Measurements from ENCODE around the gene CAND2. TPM values are rescaled to one million over a fixed set of nuclear protein-coding genes. Genes with fewer than 3 reads are reported as not detected.
"Not testable (repeated sequence)": the region's sequence is repeated elsewhere in the genome, so short reads cannot be mapped to it uniquely, and the experiment has no call there.

CAND2 gene
- total and polyA plus RNA-seq, 2 donors, result 10.7 to 10.8 TPM

- no peak overlapping the region for H3K27ac ChIP-seq (ENCODE audit: low read depth)
- 81% methylated on average over 13 of the region's 13 CpGs for WGBS
- no peak overlapping the region for H3K4me3 ChIP-seq (ENCODE audit: low read depth, low read length)
- H3K4me1 ChIP-seq (ENCODE audit: insufficient read depth), result no peaks in the 10 kb centered on the region
- no peak for DNase-seq (ENCODE audit: extremely low spot score)
- peaks cover 2% of the 10 kb centered on the region for H3K36me3 ChIP-seq (ENCODE audit: insufficient read depth)
Measured at GRCh38 chr3:12833222-12834161, 37.0 kb downstream of the CAND2 start.

DNA sequence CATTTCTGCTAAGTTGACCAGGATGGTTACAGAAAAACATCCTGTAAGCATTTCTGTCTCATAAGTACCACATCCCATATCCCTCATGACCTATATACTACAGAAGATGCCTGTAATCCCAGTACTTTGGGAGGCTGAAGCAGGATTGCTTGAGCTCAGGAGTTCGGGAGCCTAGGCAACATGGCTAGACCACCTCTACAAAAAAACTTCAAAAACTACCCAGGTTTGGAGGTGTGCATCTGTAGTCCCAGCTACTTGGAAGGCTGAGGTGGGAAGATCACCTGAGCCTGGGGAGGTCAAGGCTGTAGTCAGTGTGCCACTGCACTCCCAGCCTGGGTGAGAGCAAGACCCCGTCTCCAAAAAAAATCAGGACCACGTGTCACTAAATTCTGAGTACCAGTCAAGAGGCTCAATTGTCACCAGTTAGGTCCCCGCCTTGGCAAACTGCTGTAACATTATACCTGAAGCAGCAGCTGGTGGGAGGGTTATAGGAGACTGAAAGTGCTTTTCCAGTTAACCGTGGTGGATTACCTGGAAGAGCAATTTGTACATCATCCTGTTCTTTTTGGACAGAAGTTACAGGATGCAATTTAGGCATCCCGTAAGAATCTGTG lies 38.7 kb downstream of the CAND2 start:
- Histone ChIP-seq H3K36me3 (ENCODE audit: insufficient read depth) (peaks cover 4% of the 10 kb centered on the region), H3K27ac (ENCODE audit: low read depth) (no peak overlapping the region), H3K4me1 (ENCODE audit: insufficient read depth) (no peaks in the 10 kb centered on the region), H3K4me3 (ENCODE audit: low read depth, low read length) (no peak overlapping the region)
- WGBS, result 82% methylated on average over 6 of the region's 6 CpGs
- no peak for DNase-seq (ENCODE audit: extremely low spot score)

DNA sequence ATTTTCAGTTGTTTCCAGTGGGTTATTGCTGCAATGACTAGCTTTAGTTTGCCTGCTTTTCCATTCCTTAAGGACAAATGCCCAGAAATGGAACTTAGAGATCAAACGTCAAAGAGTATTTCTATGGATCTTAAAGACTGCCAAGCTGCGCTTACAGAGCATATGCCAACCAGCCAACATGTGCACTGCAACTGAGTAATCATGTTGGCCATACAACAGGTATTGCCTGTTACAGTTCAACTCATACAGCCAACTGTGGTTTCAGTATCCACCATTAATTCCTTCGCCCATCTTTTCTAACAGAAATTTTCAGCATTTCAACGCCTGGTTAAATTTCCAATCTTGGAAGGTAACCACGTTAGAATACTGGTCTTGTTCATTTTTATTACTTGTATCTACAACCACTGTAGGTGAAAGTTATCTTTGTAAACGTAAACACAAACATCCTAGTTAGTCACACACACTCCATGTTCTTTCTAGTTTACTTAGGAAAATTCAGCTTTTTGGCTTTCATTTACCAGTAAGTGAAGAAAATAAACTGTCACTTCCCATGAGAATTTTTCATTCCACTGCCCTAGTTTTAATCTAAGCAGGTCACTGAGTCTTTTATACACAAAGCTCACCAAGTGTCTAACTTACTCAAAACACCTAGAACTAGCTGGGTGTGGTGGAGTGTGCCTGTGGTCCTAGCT lies 41.0 kb downstream of the CAND2 start:
- 69% methylated on average over 6 of the region's 6 CpGs for WGBS
- Histone ChIP-seq H3K27ac (ENCODE audit: low read depth) (no peak overlapping the region), H3K36me3 (ENCODE audit: insufficient read depth) (peaks cover 4% of the 10 kb centered on the region), H3K4me3 (ENCODE audit: low read depth, low read length) (no peak overlapping the region), H3K4me1 (ENCODE audit: insufficient read depth) (no peaks in the 10 kb centered on the region)
- DNase-seq (ENCODE audit: extremely low spot score), result no peak

- no peak for DNase-seq (ENCODE audit: extremely low spot score)
- Histone ChIP-seq H3K4me1 (ENCODE audit: insufficient read depth) (no peaks in the 10 kb centered on the region), H3K4me3 (ENCODE audit: low read depth, low read length) (no peak overlapping the region), H3K27ac (ENCODE audit: low read depth) (no peak overlapping the region), H3K36me3 (ENCODE audit: insufficient read depth) (peaks cover 4% of the 10 kb centered on the region)
- 70% methylated on average over 13 of the region's 13 CpGs for WGBS
Measured at GRCh38 chr3:12838179-12838965, 41.9 kb downstream of the CAND2 start.

DNA sequence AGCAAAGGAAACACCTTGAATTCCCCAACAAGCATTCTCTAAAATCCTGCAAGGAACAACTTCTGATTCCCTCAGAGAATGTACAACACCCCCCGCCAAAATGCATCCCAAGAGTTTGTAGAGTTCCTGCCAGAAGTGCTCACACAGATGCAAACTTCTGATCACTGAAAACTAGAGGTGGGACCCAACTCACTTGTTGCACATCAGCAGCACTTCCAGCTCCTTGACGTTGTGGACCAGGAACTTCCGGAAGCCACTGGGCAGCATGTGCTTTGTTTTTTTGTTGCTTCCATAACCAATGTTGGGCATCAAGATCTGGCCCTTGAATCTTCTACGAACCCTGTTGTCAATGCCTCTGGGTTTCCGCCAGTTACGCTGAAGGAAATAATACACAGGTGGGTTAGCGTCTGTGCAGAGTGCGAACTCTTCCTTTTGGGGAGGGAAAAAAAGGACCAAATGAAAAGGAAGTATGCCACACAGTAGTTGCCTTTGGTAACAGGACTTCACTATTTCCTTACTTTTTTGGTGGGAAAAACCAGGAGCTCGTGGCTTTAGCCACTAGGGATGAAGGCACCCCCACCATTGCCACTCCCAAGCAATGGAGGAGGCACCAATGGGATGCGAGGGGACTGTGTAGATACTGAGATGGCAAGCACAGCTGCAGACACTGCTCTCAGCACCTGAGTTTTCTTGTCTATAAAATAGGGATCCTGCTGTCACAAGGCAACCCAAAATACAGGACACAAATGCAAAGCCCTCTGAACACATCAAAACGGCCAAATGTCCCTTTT lies 42.9 kb downstream of the CAND2 start:
- Histone ChIP-seq H3K36me3 (ENCODE audit: insufficient read depth) (peaks cover 4% of the 10 kb centered on the region), H3K4me1 (ENCODE audit: insufficient read depth) (no peaks in the 10 kb centered on the region), H3K4me3 (ENCODE audit: low read depth, low read length) (no peak overlapping the region), H3K27ac (ENCODE audit: low read depth) (no peak overlapping the region)
- no peak for DNase-seq (ENCODE audit: extremely low spot score)
- 77% methylated on average over 11 of the region's 11 CpGs for WGBS

DNA sequence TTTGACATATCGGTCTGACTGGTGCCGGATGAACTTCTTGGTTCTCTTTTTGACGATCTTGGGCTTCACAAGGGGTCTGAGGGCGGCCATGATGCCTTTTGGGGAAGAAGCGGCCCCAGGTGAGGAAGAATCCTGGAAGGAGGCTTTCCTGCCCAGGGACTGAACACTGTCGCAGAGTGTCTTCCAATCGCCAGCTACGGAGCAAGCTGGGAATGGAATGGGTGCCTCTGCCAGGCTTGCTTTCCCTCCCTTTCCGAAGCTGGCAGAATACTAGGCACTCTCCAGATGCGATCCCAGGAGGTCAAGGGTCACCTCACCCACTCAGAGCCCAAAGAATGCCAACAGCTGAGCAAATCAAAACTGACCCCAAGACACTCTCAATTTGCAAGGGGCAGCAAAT lies 43.7 kb downstream of the CAND2 start:
- H3K4me3 ChIP-seq (ENCODE audit: low read depth, low read length), result peak overlapping the region; percentile 73
- H3K27ac ChIP-seq (ENCODE audit: low read depth); DNase-seq (ENCODE audit: extremely low spot score); H3K36me3 ChIP-seq (ENCODE audit: insufficient read depth); H3K4me1 ChIP-seq (ENCODE audit: insufficient read depth): not testable (repeated sequence)
- 61% methylated on average over 10 of the region's 10 CpGs for WGBS

DNA sequence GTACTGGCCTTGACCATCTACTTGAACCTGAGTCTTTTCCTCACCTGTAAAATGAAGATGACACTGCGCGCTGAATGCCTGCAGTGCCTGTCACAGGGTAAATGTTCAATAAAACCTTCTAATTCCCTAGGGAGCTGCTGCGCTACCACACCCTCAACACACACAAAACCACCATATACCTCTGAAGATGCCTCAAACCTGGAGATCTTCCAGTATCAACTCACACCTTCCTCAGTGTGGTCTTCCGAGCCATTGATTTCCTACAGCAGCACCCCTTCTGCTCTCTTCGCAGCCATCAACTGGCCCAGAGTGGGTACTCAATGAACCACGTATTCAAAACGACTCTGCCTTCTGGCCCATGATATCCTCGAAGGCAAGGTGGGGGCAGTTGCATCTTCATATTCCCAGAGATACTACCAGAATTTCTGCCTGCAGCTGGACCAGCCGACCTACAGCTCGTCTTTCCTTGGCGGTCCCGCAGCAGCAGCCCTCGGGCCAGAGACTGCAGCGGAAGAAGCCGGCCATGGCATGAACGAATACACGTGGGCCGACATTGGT lies 44.2 kb downstream of the CAND2 start:
- peaks cover 2% of the 10 kb centered on the region for H3K36me3 ChIP-seq (ENCODE audit: insufficient read depth)
- peak overlapping the region; percentile 80 for H3K27ac ChIP-seq (ENCODE audit: low read depth)
- no peak for DNase-seq (ENCODE audit: extremely low spot score)
- no peaks in the 10 kb centered on the region for H3K4me1 ChIP-seq (ENCODE audit: insufficient read depth)
- H3K4me3 ChIP-seq (ENCODE audit: low read depth, low read length), result peak overlapping the region; percentile 73
- WGBS, result 6% methylated on average over 18 of the region's 18 CpGs

GRCh38 chr3:12841149-12841969 lies 44.9 kb downstream of the CAND2 start, which contains the start of gene RPL32:
TSS of gene RPL32 (minus strand) at chr3:12841565. CDS start at chr3:12840237, 1,328 bp downstream.
- Histone ChIP-seq H3K4me1 (ENCODE audit: insufficient read depth) (no peaks in the 10 kb centered on the region), H3K4me3 (ENCODE audit: low read depth, low read length) (peak within 1 kb of the TSS; percentile 73), H3K36me3 (ENCODE audit: insufficient read depth) (peaks cover 2% of the 10 kb centered on the region), H3K27ac (ENCODE audit: low read depth) (peak within 1 kb of the TSS; percentile 80)
- WGBS, result under 1% methylated on average over 43 of the region's 43 CpGs
- peak; percentile 95 for DNase-seq (ENCODE audit: extremely low spot score)

DNA sequence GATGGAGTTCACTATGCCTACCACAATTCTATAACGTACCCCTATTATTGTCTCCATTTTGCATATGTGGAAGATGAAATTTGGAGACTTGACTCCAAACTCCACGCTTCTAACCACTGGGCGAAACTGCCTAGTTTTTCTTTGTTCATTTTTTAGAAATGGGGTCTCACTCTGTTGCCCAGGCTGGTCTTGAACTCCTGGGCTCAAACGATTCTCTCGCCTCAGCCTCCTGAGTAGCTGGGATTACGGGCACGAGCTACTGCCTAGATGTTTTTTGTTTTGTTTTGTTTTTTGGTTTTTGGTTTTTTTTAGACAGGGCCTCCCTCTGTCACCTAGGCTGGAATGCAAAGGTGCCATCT lies 45.5 kb downstream of the CAND2 start:
- no peaks in the 10 kb centered on the region for H3K4me1 ChIP-seq (ENCODE audit: insufficient read depth)
- no peak overlapping the region for H3K4me3 ChIP-seq (ENCODE audit: low read depth, low read length)
- 53% methylated on average over 7 of the region's 7 CpGs for WGBS
- peaks cover 2% of the 10 kb centered on the region for H3K36me3 ChIP-seq (ENCODE audit: insufficient read depth)
- H3K27ac ChIP-seq (ENCODE audit: low read depth), result peak overlapping the region; percentile 4
- DNase-seq (ENCODE audit: extremely low spot score), result no peak

DNA sequence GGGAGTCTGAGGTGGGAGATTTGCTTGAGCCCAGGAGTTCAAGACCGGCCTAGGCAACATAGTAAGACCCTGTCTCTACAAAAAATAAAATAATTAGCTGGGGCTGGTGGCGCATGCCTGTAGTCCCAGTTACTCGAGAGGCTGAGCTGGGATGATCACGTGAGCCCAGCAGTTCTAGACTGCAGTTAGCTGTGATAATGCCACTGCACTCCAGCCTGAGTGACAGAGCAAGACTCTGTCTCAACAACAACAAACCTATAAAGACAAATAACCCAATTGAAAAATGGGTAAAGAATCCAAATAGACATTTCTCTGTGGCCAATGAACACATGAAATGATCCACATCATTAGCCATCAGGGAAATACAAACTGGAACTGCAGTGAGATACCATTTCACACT lies 46.0 kb downstream of the CAND2 start:
- H3K4me3 ChIP-seq (ENCODE audit: low read depth, low read length), result no peak overlapping the region
- H3K27ac ChIP-seq (ENCODE audit: low read depth), result no peak overlapping the region
- 95% methylated on average over 4 of the region's 4 CpGs for WGBS
- peaks cover 2% of the 10 kb centered on the region for H3K36me3 ChIP-seq (ENCODE audit: insufficient read depth)
- DNase-seq (ENCODE audit: extremely low spot score), result no peak
- H3K4me1 ChIP-seq (ENCODE audit: insufficient read depth), result no peaks in the 10 kb centered on the region

DNA sequence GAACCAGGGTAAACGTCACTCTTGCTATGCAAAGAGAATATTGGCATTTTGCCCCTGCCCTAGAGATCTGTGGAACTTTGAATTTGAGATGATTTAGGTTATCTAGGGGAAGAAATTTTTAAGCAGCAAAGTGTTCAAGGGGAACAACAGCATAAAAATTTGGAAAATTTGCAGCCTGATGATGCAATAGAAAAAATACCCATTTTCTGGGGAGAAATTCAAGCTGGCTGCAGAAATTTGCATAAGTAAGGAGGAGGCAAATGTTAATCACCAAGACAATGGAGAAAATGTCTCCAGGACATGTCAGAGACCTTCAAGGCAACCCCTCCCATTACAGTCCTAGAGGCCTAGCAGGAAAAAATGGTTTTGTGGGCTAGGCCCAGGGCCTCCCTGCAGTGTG lies 49.3 kb downstream of the CAND2 start:
- Histone ChIP-seq H3K4me3 (ENCODE audit: low read depth, low read length) (no peak overlapping the region), H3K4me1 (ENCODE audit: insufficient read depth) (no peaks in the 10 kb centered on the region), H3K36me3 (ENCODE audit: insufficient read depth) (no peaks in the 10 kb centered on the region), H3K27ac (ENCODE audit: low read depth) (no peak overlapping the region)
- 52% methylated on average over 1 of the region's 1 CpG for WGBS
- DNase-seq (ENCODE audit: extremely low spot score), result no peak

- no peak for DNase-seq (ENCODE audit: extremely low spot score)
- H3K4me1 ChIP-seq (ENCODE audit: insufficient read depth), result no peaks in the 10 kb centered on the region
- 79% methylated on average over 3 of the region's 3 CpGs for WGBS
- no peak overlapping the region for H3K4me3 ChIP-seq (ENCODE audit: low read depth, low read length)
- H3K27ac ChIP-seq (ENCODE audit: low read depth), result no peak overlapping the region
- no peaks in the 10 kb centered on the region for H3K36me3 ChIP-seq (ENCODE audit: insufficient read depth)
Measured at GRCh38 chr3:12852201-12852600, 55.7 kb downstream of the CAND2 start.

Measured in urinary bladder (tissue), 4 donors.